K562 (cell line): ENCODE results near the gene GNAQ. TPM values are rescaled to one million over a fixed set of nuclear protein-coding genes. Genes with fewer than 3 reads are reported as not detected.

Experiments used
- ATAC-seq: fragments of 200-7000 bp; cut with Tn5 transposase; 3 replicates; pipeline ENCODE4 v1.9.1; 2020; ENCODE audit warnings: moderate library complexity
- BruUV-seq: library from RNA; stranded (reverse); fragments of 400-500 nt; replicated peaks from 2 replicates; lab custom pipeline; 2021; lab: Mats Ljungman, UMichigan
- CTCF ChIA-PET: fragments of 300-600 bp; formaldehyde crosslinking; extraction: SDS; loops from one replicate; lab custom pipeline; 2021; ENCODE audit warnings: low intra/inter-chr PET ratio; lab: Yijun Ruan, JAX
- POLR2A ChIA-PET: fragments of 300-600, 350-650 bp; sonication (Branson Sonifier 250); formaldehyde crosslinking; extraction: SDS; loops from one replicate; lab custom pipeline; 2021; ENCODE audit warnings: antibody characterized with exemption, inconsistent platforms; lab: Yijun Ruan, JAX
- DNase-seq, 4 experiments: peaks; one replicate each; pipeline versions ENCODE4 v3.0.0 to v3.0.0-alpha.2; 2011 to 2018; ENCODE audit warnings: low spot score in 3 of 4, mixed read lengths in 3 of 4; ENCODE audit errors: extremely low read depth in 1 of 4
- FAIRE-seq: peaks from 2 replicates; lab custom pipeline; 2011; peaks lifted over from hg19 to GRCh38; lab: Jason Lieb, UNC
- H2AFZ ChIP-seq: 2 replicates; pipeline ENCODE4 v1.6.0; 2011; ENCODE audit warnings: low read depth, low read length, control low read depth, inconsistent platforms
- H3K27ac ChIP-seq: fragments of 200-600 bp; 3 replicates; pipeline ENCODE4 v1.8.0; 2011; ENCODE audit warnings: low read depth, mild to moderate bottlenecking, control low read depth, inconsistent platforms, low read length, moderate library complexity, mixed read lengths; ENCODE audit errors: extremely low read depth
- H3K27me3 ChIP-seq, 2 experiments: fragments of 300-600 bp in 1 of 2; 2 replicates in 1 of 2; 3 replicates in 1 of 2; pipeline versions ENCODE4 v1.6.0 to v1.8.0; 2011; ENCODE audit warnings: inconsistent platforms in 2 of 2, low read length in 2 of 2, mild to moderate bottlenecking in 1 of 2, mixed read lengths in 1 of 2, moderate library complexity in 1 of 2; ENCODE audit not compliant: control insufficient read depth in 2 of 2, insufficient read depth in 2 of 2
- H3K36me3 ChIP-seq: fragments of 300-600 bp; 3 replicates; pipeline ENCODE4 v1.8.0; 2011; ENCODE audit warnings: mild to moderate bottlenecking, low read length, inconsistent platforms; ENCODE audit not compliant: control insufficient read depth, insufficient read depth
- H3K4me1 ChIP-seq, 2 experiments: fragments of 200-600 bp in 1 of 2; replicated peaks in 1 of 2; 2 replicates in 1 of 2; 3 replicates in 1 of 2; pipeline versions ENCODE4 v1.5.1 to v1.8.0; 2011; ENCODE audit warnings: inconsistent platforms in 2 of 2, low read length in 2 of 2, mild to moderate bottlenecking in 1 of 2, mixed read lengths in 1 of 2, moderate library complexity in 1 of 2; ENCODE audit not compliant: control insufficient read depth in 2 of 2, insufficient read depth in 2 of 2
- H3K4me2 ChIP-seq: 2 replicates; pipeline ENCODE4 v1.6.1; 2011; ENCODE audit warnings: low read length, control low read depth, inconsistent platforms, mixed read lengths; ENCODE audit not compliant: insufficient read depth
- H3K4me3 ChIP-seq: fragments of 200-600 bp; sonication (generic), shearing (Covaris generic); 2 replicates; pipeline ENCODE4 v1.5.1; 2016; ENCODE audit warnings: control low read depth, inconsistent platforms
- H3K79me2 ChIP-seq: fragments of 200-600 bp; 3 replicates; pipeline ENCODE4 v1.8.0; 2011; ENCODE audit warnings: low read length, inconsistent platforms; ENCODE audit not compliant: control insufficient read depth, insufficient read depth
- H3K9ac ChIP-seq, 2 experiments: 2 replicates each; pipeline versions ENCODE4 v1.6.0 to v1.6.1; 2011; ENCODE audit warnings: low read depth in 2 of 2, low read length in 2 of 2, control low read depth in 1 of 2, inconsistent platforms in 1 of 2, mild to moderate bottlenecking in 1 of 2, mixed read lengths in 1 of 2; ENCODE audit not compliant: insufficient read depth in 1 of 2
- H3K9me1 ChIP-seq: one replicate; pipeline ENCODE4 v1.6.0; 2011; ENCODE audit warnings: inconsistent platforms, mild to moderate bottlenecking, low read length, moderate library complexity; ENCODE audit not compliant: control insufficient read depth, insufficient read depth
- H3K9me3 ChIP-seq: replicated peaks from 2 replicates; pipeline ENCODE4 v1.5.1; 2011; ENCODE audit warnings: low read depth, low read length, inconsistent platforms; ENCODE audit not compliant: control insufficient read depth, insufficient read depth
- H4K20me1 ChIP-seq: replicated peaks from 2 replicates; pipeline ENCODE4 v1.6.1; 2011; ENCODE audit warnings: low read length, inconsistent platforms, mixed read lengths; ENCODE audit not compliant: control insufficient read depth, insufficient read depth
- DACH1 ChIP-seq: fragments of 450-650 bp; IDR thresholded peaks from 2 replicates; pipeline ENCODE4 v1.6.1; 2018; ENCODE audit not compliant: partially characterized antibody
- FOXJ3 ChIP-seq: sonication (generic); formaldehyde crosslinking; IDR thresholded peaks from 2 replicates; pipeline ENCODE4 v1.4.0; 2020; ENCODE audit warnings: mild to moderate bottlenecking, missing genetic modification reagents
- HSF4 ChIP-seq: fragments of 250-450 bp; sonication (Bioruptor Pico); IDR thresholded peaks from 2 replicates; pipeline ENCODE4 v2.1.2; 2022; ENCODE audit warnings: mild to moderate bottlenecking, moderate library complexity, borderline replicate concordance
- MBD2 ChIP-seq: sonication (generic); IDR thresholded peaks from 2 replicates; pipeline ENCODE4 v1.6.1; 2016; ENCODE audit warnings: low read depth, borderline replicate concordance
- MCM5 ChIP-seq: fragments of 450-650 bp; IDR thresholded peaks from 2 replicates; pipeline ENCODE4 v1.6.1; 2016; ENCODE audit warnings: low read depth
- NKRF ChIP-seq: fragments of 450-650 bp; IDR thresholded peaks from 2 replicates; pipeline ENCODE4 v1.6.1; 2016; ENCODE audit warnings: borderline replicate concordance
- NR0B1 ChIP-seq: fragments of 450-650 bp; IDR thresholded peaks from one replicate; pipeline ENCODE4 v1.6.1; 2018; ENCODE audit warnings: mild to moderate bottlenecking, moderate library complexity; ENCODE audit not compliant: partially characterized antibody
- PRDM10 ChIP-seq: fragments of 450-650 bp; IDR thresholded peaks from 2 replicates; pipeline ENCODE4 v1.6.1; 2018; ENCODE audit not compliant: partially characterized antibody
- TAF1 ChIP-seq: IDR thresholded peaks from 2 replicates; pipeline ENCODE4 v1.6.1; 2011; ENCODE audit warnings: mild to moderate bottlenecking, low read length, moderate library complexity; ENCODE audit not compliant: insufficient read depth, control insufficient read depth, severe bottlenecking; ENCODE audit errors: extremely low read depth
- ZNF408 ChIP-seq: fragments of 250-450 bp; sonication (Bioruptor Pico); IDR thresholded peaks from 2 replicates; pipeline ENCODE4 v1.4.0; 2020; ENCODE audit warnings: low read depth, mild to moderate bottlenecking, moderate library complexity
- ZNF431 ChIP-seq: sonication (generic); formaldehyde crosslinking; IDR thresholded peaks from 2 replicates; pipeline ENCODE4 v1.8.0; 2022; ENCODE audit warnings: mild to moderate bottlenecking, missing genetic modification reagents
- ZNF445 ChIP-seq: fragments of 250-450 bp; sonication (Bioruptor Pico); IDR thresholded peaks from 2 replicates; pipeline ENCODE4 v1.4.0; 2020; ENCODE audit warnings: low read depth, mild to moderate bottlenecking, moderate library complexity
- WGBS: fragments of 100-300 bp; shearing (Covaris generic); methylation state at CpG from one replicate; pipeline ENCODE4 v1.1.6; 2016; ENCODE audit warnings: low coverage, mixed read lengths; ENCODE audit not compliant: insufficient coverage; ENCODE audit errors: missing lambda C conversion rate; 5-methylcytosine and 5-hydroxymethylcytosine counted together
- in situ Hi-C: fragments of 300-500 bp; cut with MboI; formaldehyde crosslinking; loops from 4 replicates; pipeline ENCODE4 v1.15.0; 2018; ENCODE audit warnings: inconsistent platforms, mixed read lengths
- intact Hi-C: fragments of 100-400 bp; cut with micrococcal nuclease; formaldehyde crosslinking; loops from 2 replicates; pipeline ENCODE4 v1.14.2; 2022
- polyA plus RNA-seq, 8 experiments: library from polyadenylated mRNA; depleted of rRNA in 4 of 8; stranded (reverse) in 5 of 8; unstranded in 3 of 8; fragments of >200 nt; fragmentation: Nextera tagmentation in 2 of 8; fragmentation: Illumina TruSeq in 1 of 8; extraction: Ambion mirVana in 2 of 8; extraction: Trizol in 1 of 8; gene quantifications; 2 replicates each; pipeline versions ENCODE4 v1.2.1 to v1.2.3, GENCODE V29; 2011 to 2014; ENCODE audit warnings: inconsistent platforms in 1 of 8, missing spikeins in 1 of 8
- total RNA-seq, 7 experiments: library from RNA; depleted of rRNA in 6 of 7; stranded (reverse); fragments of >200 nt in 6 of 7; fragmentation: Illumina TruSeq in 2 of 7; extraction: Trizol in 2 of 7; gene quantifications; 2 replicates each; pipeline versions ENCODE4 v1.2.1 to v1.2.3, GENCODE V29; 2011 to 2021; ENCODE audit warnings: low replicate concordance in 1 of 7

Gene GNAQ
- total and polyA plus RNA-seq, 9 of the 15 experiments (the other 6 are each of a cell fraction or from before 2014, with no cell fraction given) = 4.8 to 27.9 (median 17.5) TPM

- Histone ChIP-seq H3K4me3 (no peak overlapping the region), H4K20me1 (no peaks in the 10 kb centered on the region), H3K79me2 (peaks cover 20% of the 10 kb centered on the region), H3K4me2 (no peak overlapping the region), H3K27ac (no peak overlapping the region; the same call in 2 of the 3 replicates), H3K9me3 (no peaks in the 10 kb centered on the region), H2AFZ (no peak overlapping the region), H3K36me3 (peaks cover 25% of the 10 kb centered on the region; the same call in 2 of the 3 replicates), H3K27me3 (no peaks in the 10 kb centered on the region), H3K4me1 (peaks cover 0 to 12% of the 10 kb centered on the region in 2 experiments; a peak in 2 of 5 replicates), H3K9me1 (no peaks in the 10 kb centered on the region), H3K9ac (no peak overlapping the region)
- CTCF ChIA-PET = no interaction called here
- DNase-seq = no peak
- BruUV-seq = no TSS peak
- POLR2A ChIA-PET = interaction anchor here (0.9 kb wide), 1 partner anchor 10 kb away, joined by 3 read pairs; no protein-coding TSS in a partner anchor
- 88% methylated on average over 5 of the region's 7 CpGs for WGBS
- no peak for FAIRE-seq
- in situ Hi-C loops (no loop called here), intact Hi-C loops (no loop called here)
- no peak for TF ChIP-seq TAF1
- TF ChIP-seq DACH1 = no peak
- no peak for TF ChIP-seq MCM5
- no peak for TF ChIP-seq ZNF408 (CRISPR knock-in tag)
- TF ChIP-seq ZNF445 = no peak
- no peak for TF ChIP-seq NKRF
- no peak for TF ChIP-seq NR0B1
- no peak for TF ChIP-seq HSF4 (CRISPR knock-in tag)
- TF ChIP-seq FOXJ3 (CRISPR knock-in tag) = no peak
- no peak for TF ChIP-seq PRDM10
- TF ChIP-seq ZNF431 (CRISPR knock-in tag) = no peak
- no peak for TF ChIP-seq MBD2
- ATAC-seq = no peak
Observed at GRCh38 chr9:77802515-77803293, 228.9 kb downstream of the GNAQ start.
